Tibial nerve (tissue), 4 donors: Measurements from ENCODE around the gene CTU2. TPM values are rescaled to one million over a fixed set of nuclear protein-coding genes. Genes with fewer than 3 reads are reported as not detected.

Source experiments
- DNase-seq, 2 donors: peaks; one replicate each; pipeline ENCODE4 v3.0.0-alpha.2; 2019; ENCODE audit warnings: low spot score in 2 of 2
- H3K27ac ChIP-seq, 4 donors: fragments of 200-600 bp; sonication (generic) in 3 of 4; one replicate each; pipeline ENCODE4 v1.5.1; 2017 to 2019; ENCODE audit warnings: mild to moderate bottlenecking in 1 of 4
- H3K27me3 ChIP-seq, 2 donors: fragments of 200-600 bp; sonication (generic) in 1 of 2; one replicate each; pipeline versions ENCODE4 v1.5.1 to v1.6.0; 2017 to 2019
- H3K36me3 ChIP-seq, 3 donors: fragments of 200-600 bp; sonication (generic); one replicate each; pipeline ENCODE4 v1.5.1; 2018 to 2019
- H3K4me1 ChIP-seq, 4 donors: fragments of 200-600 bp; sonication (generic) in 3 of 4; one replicate each; pipeline ENCODE4 v1.5.1; 2017 to 2019
- H3K4me3 ChIP-seq, 4 donors: fragments of 200-600 bp; sonication (generic) in 3 of 4; one replicate each; pipeline ENCODE4 v1.5.1; 2017 to 2019; ENCODE audit warnings: mild to moderate bottlenecking in 1 of 4, moderate library complexity in 1 of 4
- H3K9me3 ChIP-seq, 4 donors: fragments of 200-600 bp; sonication (generic) in 3 of 4; one replicate each; pipeline ENCODE4 v1.5.1; 2017 to 2019
- EP300 ChIP-seq, 2 donors: sonication (generic); formaldehyde crosslinking; IDR thresholded peaks; one replicate each; pipeline ENCODE4 v1.6.1; 2017; ENCODE audit warnings: antibody characterized with exemption in 2 of 2, mild to moderate bottlenecking in 1 of 2
- POLR2A ChIP-seq, 2 donors: fragments of 450-650 bp; IDR thresholded peaks; one replicate each; pipeline ENCODE4 v1.6.1; 2017; ENCODE audit warnings: antibody characterized with exemption in 2 of 2, mild to moderate bottlenecking in 2 of 2, moderate library complexity in 2 of 2
- WGBS, 2 donors: methylation state at CpG; one replicate each; pipeline ENCODE4 v1.1.5; 2018; 5-methylcytosine and 5-hydroxymethylcytosine counted together
- total RNA-seq, 4 donors: library from RNA; depleted of rRNA; stranded (reverse); fragments of >200 nt; gene quantifications; one replicate each; pipeline ENCODE4 v1.1.0, GENCODE V29; 2016
- TF ChIP-seq, protein P1 (sequence below), 5 experiments: fragments of 200-600 bp in 3 of 5; fragments of 450-650 bp in 2 of 5; sonication (generic) in 3 of 5; IDR thresholded peaks; one replicate each; pipeline ENCODE4 v1.5.1; 2016 to 2019; ENCODE audit warnings: antibody characterized with exemption in 5 of 5, mild to moderate bottlenecking in 3 of 5, moderate library complexity in 2 of 5

The CTU2 gene
- total RNA-seq, 4 donors from 2014 or later = 12.3 to 22.5 (median 12.5) TPM

DNA sequence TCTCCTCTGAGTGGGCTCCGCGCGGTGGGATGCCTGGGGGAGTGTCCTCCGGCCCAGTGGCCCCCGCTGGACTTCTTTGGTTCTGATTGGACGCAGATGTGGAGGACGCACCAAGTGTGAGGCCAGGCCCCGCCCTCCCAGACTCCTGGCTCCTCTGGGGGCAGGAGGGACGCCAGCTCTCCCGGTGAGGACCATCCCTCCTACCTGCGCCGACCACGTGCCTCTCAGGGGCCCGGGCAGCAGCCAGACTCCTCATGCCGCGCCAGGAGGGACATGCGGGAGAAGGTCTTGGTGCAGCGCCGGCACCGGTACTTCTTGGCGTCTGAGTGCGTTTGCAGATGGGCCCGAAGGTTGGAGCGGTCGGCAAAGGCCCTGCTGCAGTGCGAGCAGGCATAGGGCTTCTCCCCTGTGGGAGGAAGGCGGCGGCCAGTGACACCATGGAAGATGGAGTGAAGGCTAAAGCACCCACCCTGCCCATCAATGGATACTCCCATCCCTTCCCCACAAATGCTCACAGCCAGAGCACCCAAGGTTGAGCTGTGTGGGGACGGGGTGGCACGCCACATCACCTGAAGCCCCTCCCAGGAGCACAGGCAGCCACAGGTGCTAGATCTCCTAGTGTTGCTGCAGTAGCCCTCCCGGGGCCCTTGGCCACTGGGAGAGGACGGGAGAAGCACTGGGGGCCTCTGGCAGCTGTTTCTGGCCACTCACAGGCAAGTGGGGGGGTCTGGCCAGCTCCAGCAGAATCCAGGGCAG, 27.9 kb upstream of the CTU2 start:
- H3K4me3 ChIP-seq = no peak overlapping the region
- DNase-seq = no peak
- peaks cover 0 to 37% (median 0%) of the 10 kb centered on the region in 3 donors for H3K36me3 ChIP-seq
- H3K27ac ChIP-seq = no peak overlapping the region
- WGBS, 2 donors = 60 to 63% methylated on average over 12 to 26 of the region's 32 CpGs
- TF ChIP-seq, protein P1, sequence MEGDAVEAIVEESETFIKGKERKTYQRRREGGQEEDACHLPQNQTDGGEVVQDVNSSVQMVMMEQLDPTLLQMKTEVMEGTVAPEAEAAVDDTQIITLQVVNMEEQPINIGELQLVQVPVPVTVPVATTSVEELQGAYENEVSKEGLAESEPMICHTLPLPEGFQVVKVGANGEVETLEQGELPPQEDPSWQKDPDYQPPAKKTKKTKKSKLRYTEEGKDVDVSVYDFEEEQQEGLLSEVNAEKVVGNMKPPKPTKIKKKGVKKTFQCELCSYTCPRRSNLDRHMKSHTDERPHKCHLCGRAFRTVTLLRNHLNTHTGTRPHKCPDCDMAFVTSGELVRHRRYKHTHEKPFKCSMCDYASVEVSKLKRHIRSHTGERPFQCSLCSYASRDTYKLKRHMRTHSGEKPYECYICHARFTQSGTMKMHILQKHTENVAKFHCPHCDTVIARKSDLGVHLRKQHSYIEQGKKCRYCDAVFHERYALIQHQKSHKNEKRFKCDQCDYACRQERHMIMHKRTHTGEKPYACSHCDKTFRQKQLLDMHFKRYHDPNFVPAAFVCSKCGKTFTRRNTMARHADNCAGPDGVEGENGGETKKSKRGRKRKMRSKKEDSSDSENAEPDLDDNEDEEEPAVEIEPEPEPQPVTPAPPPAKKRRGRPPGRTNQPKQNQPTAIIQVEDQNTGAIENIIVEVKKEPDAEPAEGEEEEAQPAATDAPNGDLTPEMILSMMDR (IDR thresholded peaks at IDR 0.05) = no peak
- no peak for TF ChIP-seq POLR2A (IDR thresholded peaks at IDR 0.05)
- TF ChIP-seq EP300 (IDR thresholded peaks at IDR 0.05) = no peak
- H3K9me3 ChIP-seq = no peaks in the 10 kb centered on the region
- peaks cover 0 to 43% of the 10 kb centered on the region in 2 donors for H3K27me3 ChIP-seq
- peaks cover 0 to 13% (median 11%) of the 10 kb centered on the region in 4 donors for H3K4me1 ChIP-seq

GRCh38 chr16:88680554-88681083, 25.7 kb upstream of the CTU2 start:
- 84 to 88% methylated on average over 5 of the region's 5 CpGs for whole genome bisulfite sequencing, 2 donors
- TF ChIP-seq POLR2A (IDR thresholded peaks at IDR 0.05) = no peak
- H3K27me3 ChIP-seq = peaks cover 0 to 64% of the 10 kb centered on the region in 2 donors
- peaks cover 0 to 20% (median 13%) of the 10 kb centered on the region in 4 donors for H3K4me1 ChIP-seq
- DNase-seq = no peak
- peaks cover 0 to 15% (median 0%) of the 10 kb centered on the region in 3 donors for H3K36me3 ChIP-seq
- no peaks in the 10 kb centered on the region for H3K9me3 ChIP-seq
- H3K4me3 ChIP-seq = no peak overlapping the region
- H3K27ac ChIP-seq = no peak overlapping the region

DNA sequence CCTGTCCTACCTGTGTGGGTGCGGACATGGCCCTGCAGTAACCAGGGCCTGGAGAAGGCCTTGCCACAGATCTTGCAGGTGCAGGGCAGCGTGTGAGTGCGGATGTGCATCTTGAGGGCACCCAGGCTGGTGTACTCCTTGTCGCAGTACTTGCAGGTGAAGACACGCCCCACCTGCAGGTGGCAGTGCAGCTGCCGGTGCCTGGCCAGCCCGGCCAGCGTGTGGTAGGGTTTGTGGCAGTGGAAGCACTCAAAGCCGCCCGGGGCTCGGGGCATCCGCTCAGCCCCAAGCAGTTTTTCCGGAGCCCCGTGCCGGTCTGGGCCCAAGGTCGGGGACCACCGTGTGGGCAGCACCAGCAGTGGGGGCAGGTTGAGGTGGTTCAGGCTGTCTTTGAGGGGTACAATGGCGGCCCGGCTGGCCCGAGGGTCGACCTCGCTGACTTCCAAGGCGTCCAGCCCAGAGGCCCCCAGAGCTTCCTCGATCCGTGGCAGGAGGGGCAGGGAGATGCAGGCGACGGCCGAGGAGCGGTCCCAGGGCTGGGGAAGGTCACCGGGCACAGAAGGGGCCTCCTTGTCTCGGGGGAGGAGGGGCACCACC, 25.1 kb upstream of the CTU2 start:
- TF ChIP-seq, protein P1 (IDR thresholded peaks at IDR 0.05) = peak in 1 of 5 experiments; percentile 52
- TF ChIP-seq EP300 (IDR thresholded peaks at IDR 0.05) = no peak
- TF ChIP-seq POLR2A (IDR thresholded peaks at IDR 0.05) = no peak
- WGBS, 2 donors = 33 to 39% methylated on average over 13 to 28 of the region's 31 CpGs
- Histone ChIP-seq H3K9me3 (no peaks in the 10 kb centered on the region), H3K27ac (peak overlapping the region in 1 of 4 donors; percentile 63), H3K4me3 (no peak overlapping the region), H3K36me3 (peaks cover 0 to 9% (median 0%) of the 10 kb centered on the region in 3 donors), H3K4me1 (peaks cover 0 to 26% (median 18%) of the 10 kb centered on the region in 4 donors), H3K27me3 (peaks cover 0 to 69% of the 10 kb centered on the region in 2 donors)
- no peak for DNase-seq

GRCh38 chr16:88681709-88682451, 24.4 kb upstream of the CTU2 start:
- no peaks in the 10 kb centered on the region for H3K9me3 ChIP-seq

More at GRCh38 chr16:88681709-88682451, 24.4 kb upstream of the CTU2 start:
- Histone ChIP-seq H3K27me3 (peaks cover 0 to 70% of the 10 kb centered on the region in 2 donors), H3K4me3 (no peak overlapping the region), H3K27ac (peak overlapping the region in 3 of 4 donors; percentile 27 to 78 (median 57)), H3K36me3 (peaks cover 0 to 2% (median 0%) of the 10 kb centered on the region in 3 donors), H3K4me1 (peaks cover 0 to 33% (median 23%) of the 10 kb centered on the region in 4 donors)
- WGBS, 2 donors = 21 to 24% methylated on average over 16 to 18 of the region's 21 CpGs
- DNase-seq = peak in 1 of 2 donors; percentile 45
- TF ChIP-seq, protein P1 (IDR thresholded peaks at IDR 0.05) = no peak
- peak in 1 of 2 donors; percentile 22 for TF ChIP-seq EP300 (IDR thresholded peaks at IDR 0.05)
